H1 (cell line): ENCODE data around the gene DHRS7B. TPM values are rescaled to one million over a fixed set of nuclear protein-coding genes. Genes with fewer than 3 reads are reported as not detected.

Source experiments
- CTCF ChIA-PET: fragments of 300-600 bp; sonication (Branson Sonifier 250); formaldehyde crosslinking; loops from one replicate; lab custom pipeline; 2021; ENCODE audit not compliant: partially characterized antibody; lab: Charles Lee
- POLR2A ChIA-PET: fragments of 300-600 bp; sonication (Branson Sonifier 250); formaldehyde crosslinking; loops from one replicate; lab custom pipeline; 2021; ENCODE audit warnings: inconsistent platforms; ENCODE audit not compliant: partially characterized antibody; lab: Charles Lee
- DNase-seq, 2 experiments: peaks; one replicate each; pipeline versions ENCODE4 v3.0.0 to v3.0.0-alpha.2; 2010 to 2022; ENCODE audit warnings: low spot score in 2 of 2, low read depth in 1 of 2, mixed read lengths in 1 of 2
- FAIRE-seq: peaks from 2 replicates; lab custom pipeline; 2011; peaks lifted over from hg19 to GRCh38; lab: Jason Lieb, UNC
- H2AFZ ChIP-seq: 2 replicates; pipeline ENCODE4 v1.8.1; 2012; ENCODE audit warnings: low read length, inconsistent platforms
- H2AK5ac ChIP-seq: 2 replicates; pipeline ENCODE4 v1.6.1; 2013; ENCODE audit warnings: low read depth, low read length
- H2BK120ac ChIP-seq: replicated peaks from 2 replicates; pipeline ENCODE3; 2013; ENCODE audit warnings: low read depth, low read length, inconsistent platforms
- H2BK12ac ChIP-seq: 2 replicates; pipeline ENCODE4 v1.6.1; 2013; ENCODE audit warnings: low read depth, low read length
- H2BK15ac ChIP-seq: 2 replicates; pipeline ENCODE4 v1.6.1; 2013; ENCODE audit warnings: low read length
- H2BK20ac ChIP-seq: 2 replicates; pipeline ENCODE4 v1.6.1; 2013; ENCODE audit warnings: low read length
- H2BK5ac ChIP-seq: 2 replicates; pipeline ENCODE4 v1.6.1; 2013; ENCODE audit warnings: low read depth, low read length
- H3K14ac ChIP-seq: 2 replicates; pipeline ENCODE4 v1.6.1; 2013; ENCODE audit warnings: inconsistent platforms; ENCODE audit not compliant: insufficient read length
- H3K18ac ChIP-seq: 2 replicates; pipeline ENCODE4 v1.6.1; 2013; ENCODE audit warnings: low read length; ENCODE audit errors: extremely low read depth
- H3K23ac ChIP-seq: 2 replicates; pipeline ENCODE4 v1.6.1; 2013; ENCODE audit warnings: inconsistent platforms; ENCODE audit not compliant: insufficient read length
- H3K23me2 ChIP-seq: 2 replicates; pipeline ENCODE4 v1.6.1; 2013; ENCODE audit warnings: low read depth, low read length
- H3K27ac ChIP-seq: 2 replicates; pipeline ENCODE4 v1.6.1; 2011; ENCODE audit warnings: low read depth, low read length, inconsistent platforms
- H3K27me3 ChIP-seq, 4 experiments: replicated peaks in 1 of 4; 1 replicate in 1 of 4; 2 replicates in 3 of 4; pipeline versions ENCODE4 v1.6.1 to v1.8.1; 2011 to 2013; ENCODE audit warnings: low read length in 3 of 4, mild to moderate bottlenecking in 3 of 4, inconsistent platforms in 2 of 4, mixed read lengths in 2 of 4, moderate library complexity in 1 of 4; ENCODE audit not compliant: control insufficient read depth in 3 of 4, insufficient read depth in 3 of 4; ENCODE audit errors: extremely low read depth in 1 of 4
- H3K36me3 ChIP-seq, 4 experiments: 2 replicates each; pipeline versions ENCODE4 v1.6.1 to v1.8.1; 2011 to 2013; ENCODE audit warnings: mild to moderate bottlenecking in 4 of 4, low read length in 3 of 4, moderate library complexity in 2 of 4, control low read depth in 1 of 4, inconsistent platforms in 1 of 4; ENCODE audit not compliant: insufficient read depth in 4 of 4, control insufficient read depth in 2 of 4
- H3K4ac ChIP-seq: replicated peaks from 2 replicates; pipeline ENCODE3; 2013; ENCODE audit warnings: low read length, low read depth, mixed read lengths, inconsistent platforms; ENCODE audit not compliant: insufficient read length
- H3K4me1 ChIP-seq, 4 experiments: replicated peaks in 1 of 4; 1 replicate in 1 of 4; 2 replicates in 3 of 4; pipeline versions ENCODE4 v1.6.1 to v1.8.1; 2011 to 2013; ENCODE audit warnings: low read length in 3 of 4, inconsistent platforms in 2 of 4, mixed read lengths in 1 of 4; ENCODE audit not compliant: insufficient read depth in 4 of 4, control insufficient read depth in 3 of 4
- H3K4me2 ChIP-seq, 2 experiments: 2 replicates each; pipeline versions ENCODE4 v1.6.1 to v1.8.1; 2011 to 2013; ENCODE audit warnings: low read depth in 2 of 2, low read length in 2 of 2, control low read depth in 1 of 2, inconsistent platforms in 1 of 2, mild to moderate bottlenecking in 1 of 2; ENCODE audit not compliant: insufficient read depth in 1 of 2
- H3K4me3 ChIP-seq, 4 experiments: fragments of 200-600, 300-600 bp in 1 of 4; sonication (generic), shearing (Covaris generic), sonication (Bioruptor Twin) in 1 of 4; 2 replicates each; pipeline versions ENCODE4 v1.5.1 to v1.8.1; 2011 to 2016; ENCODE audit warnings: low read length in 4 of 4, low read depth in 3 of 4, control low read depth in 2 of 4, inconsistent platforms in 2 of 4, mild to moderate bottlenecking in 2 of 4, mixed read lengths in 1 of 4, moderate library complexity in 1 of 4; ENCODE audit not compliant: insufficient read depth in 2 of 4; ENCODE audit errors: extremely low read depth in 1 of 4
- H3K56ac ChIP-seq: replicated peaks from 2 replicates; pipeline ENCODE3; 2013; ENCODE audit warnings: low read depth, mild to moderate bottlenecking, mixed read lengths, low read length, inconsistent platforms; ENCODE audit not compliant: insufficient read length
- H3K79me1 ChIP-seq: 2 replicates; pipeline ENCODE4 v1.6.1; 2013; ENCODE audit warnings: low read depth, low read length, control low read depth
- H3K79me2 ChIP-seq, 2 experiments: 2 replicates each; pipeline versions ENCODE4 v1.6.1 to v1.8.1; 2012 to 2013; ENCODE audit warnings: low read length in 2 of 2, mild to moderate bottlenecking in 2 of 2, inconsistent platforms in 1 of 2; ENCODE audit not compliant: insufficient read depth in 2 of 2, control insufficient read depth in 1 of 2
- H3K9ac ChIP-seq, 4 experiments: replicated peaks in 1 of 4; 1 replicate in 1 of 4; 2 replicates in 3 of 4; pipeline versions ENCODE4 v1.6.1 to v1.8.1; 2011 to 2013; ENCODE audit warnings: low read depth in 3 of 4, low read length in 3 of 4, control low read depth in 2 of 4, mild to moderate bottlenecking in 2 of 4, moderate library complexity in 2 of 4, inconsistent platforms in 1 of 4; ENCODE audit errors: extremely low read depth in 1 of 4
- H3K9me3 ChIP-seq, 2 experiments: 2 replicates each; pipeline versions ENCODE4 v1.6.1 to v1.8.1; 2012 to 2013; ENCODE audit warnings: mild to moderate bottlenecking in 2 of 2, moderate library complexity in 2 of 2, control low read depth in 1 of 2, inconsistent platforms in 1 of 2, low read depth in 1 of 2, low read length in 1 of 2, mixed read lengths in 1 of 2; ENCODE audit not compliant: insufficient read depth in 2 of 2
- H4K20me1 ChIP-seq, 2 experiments: replicated peaks in 1 of 2; 2 replicates each; pipeline versions ENCODE3 to v1.8.1; 2011 to 2013; ENCODE audit warnings: inconsistent platforms in 2 of 2, low read length in 2 of 2, mild to moderate bottlenecking in 1 of 2; ENCODE audit not compliant: insufficient read depth in 2 of 2, control insufficient read depth in 1 of 2
- H4K5ac ChIP-seq: 2 replicates; pipeline ENCODE4 v1.6.1; 2013; ENCODE audit warnings: low read length, low read depth, mixed read lengths, inconsistent platforms; ENCODE audit not compliant: insufficient read length
- H4K8ac ChIP-seq: 2 replicates; pipeline ENCODE4 v1.8.0; 2013; ENCODE audit warnings: mild to moderate bottlenecking, moderate library complexity, low read length, inconsistent platforms; ENCODE audit not compliant: insufficient read depth; ENCODE audit errors: extremely low read depth
- H4K91ac ChIP-seq: replicated peaks from 2 replicates; pipeline ENCODE3; 2013; ENCODE audit warnings: low read length, mixed read lengths, inconsistent platforms; ENCODE audit not compliant: insufficient read length
- CTCF ChIP-seq, 3 experiments: IDR thresholded peaks; 1 replicate in 2 of 3; 2 replicates in 1 of 3; pipeline versions ENCODE4 v1.5.1 to v1.6.1; 2011; ENCODE audit warnings: low read length in 3 of 3, mild to moderate bottlenecking in 3 of 3, inconsistent platforms in 2 of 3, low read depth in 1 of 3, moderate library complexity in 1 of 3; ENCODE audit not compliant: insufficient read depth in 1 of 3; ENCODE audit errors: control extremely low read depth in 1 of 3
- FOSL1 ChIP-seq: IDR thresholded peaks from 2 replicates; pipeline ENCODE4 v1.6.1; 2011; ENCODE audit warnings: mild to moderate bottlenecking, low read depth, low read length, moderate library complexity; ENCODE audit not compliant: insufficient read depth
- MAX ChIP-seq: IDR thresholded peaks from 2 replicates; pipeline ENCODE4 v1.6.1; 2012; ENCODE audit warnings: inconsistent platforms
- NANOG ChIP-seq: IDR thresholded peaks from 2 replicates; pipeline ENCODE4 v1.6.1; 2011; ENCODE audit warnings: low read length, low read depth, mild to moderate bottlenecking, inconsistent platforms; ENCODE audit not compliant: insufficient read depth, poor library complexity, severe bottlenecking
- WGBS, 2 experiments: shearing (Covaris generic) in 1 of 2; methylation state at CpG; one replicate each; pipeline versions ENCODE4 v1.1.6 to v1.1.7; 2013 to 2015; ENCODE audit warnings: low lambda C conversion rate in 2 of 2, mixed read lengths in 2 of 2, inconsistent platforms in 1 of 2, low coverage in 1 of 2, missing lambda C conversion rate in 1 of 2; ENCODE audit not compliant: insufficient replicate concordance in 2 of 2, insufficient coverage in 1 of 2, insufficient read length in 1 of 2; ENCODE audit errors: extremely low coverage in 1 of 2, missing lambda C conversion rate in 1 of 2; 5-methylcytosine and 5-hydroxymethylcytosine counted together
- polyA plus RNA-seq, 7 experiments: library from polyadenylated mRNA; depleted of rRNA in 3 of 7; stranded (reverse) in 5 of 7; unstranded in 2 of 7; fragments of >200 nt in 5 of 7; fragments of 200-250 nt in 2 of 7; gene quantifications; 1 replicate in 5 of 7; 2 replicates in 1 of 7; 4 replicates in 1 of 7; pipeline versions ENCODE4 v1.2.1 to v1.2.3, GENCODE V29; 2011 to 2013; ENCODE audit warnings: missing spikeins in 2 of 7, mixed read lengths in 2 of 7
- total RNA-seq: library from RNA; stranded (reverse); fragmentation: NEBNext Ultra II Directional; extraction: Animal tissue kit (Norgen Biotek cat#: 25700); gene quantifications from 2 replicates; pipeline ENCODE4 v1.2.1, GENCODE V29; 2021

Gene DHRS7B
- total and polyA plus RNA-seq, 2 of the 8 experiments (the other 6 are each of a cell fraction or from before 2014, with no cell fraction given) = 11.0 to 27.9 TPM

GRCh38 chr17:21215935-21216334, 89.2 kb downstream of the DHRS7B start:
- H3K36me3 ChIP-seq = peaks cover 0 to 6% (median 0%) of the 10 kb centered on the region in 4 experiments; a peak in 2 of 8 replicates
- H3K18ac ChIP-seq = no peak overlapping the region
- DNase-seq = no peak
- H3K23me2 ChIP-seq = peaks cover 8% of the 10 kb centered on the region
- no peak overlapping the region for H3K27ac ChIP-seq
- peaks cover 10% of the 10 kb centered on the region for H3K79me1 ChIP-seq
- 91% methylated on average over 6 of the region's 6 CpGs; no CpG with 5 or more reads in 1 of the 2 experiments for WGBS, 2 experiments
- ChIA-PET CTCF (no interaction called here), POLR2A (interaction anchor here (0.6 to 2.3 kb wide), 5 partner anchors 14 to 173 kb away, joined by 3 to 8 read pairs (median 3); partner anchors contain the start of gene USP22)
- H3K27me3 ChIP-seq = no peaks in the 10 kb centered on the region
- H2AFZ ChIP-seq = no peak overlapping the region
- H2BK15ac ChIP-seq = no peak overlapping the region
- H3K79me2 ChIP-seq = peaks cover 26 to 29% of the 10 kb centered on the region in 2 experiments
- H4K5ac ChIP-seq = no peak overlapping the region
- H3K4me2 ChIP-seq = peak overlapping the region in 1 of 2 experiments; percentile 89; a peak in 1 of 4 replicates
- H3K9me3 ChIP-seq = no peaks in the 10 kb centered on the region
- no peak overlapping the region for H3K23ac ChIP-seq
- H2BK12ac ChIP-seq = no peak overlapping the region
- H4K8ac ChIP-seq = no peak overlapping the region
- H2BK20ac ChIP-seq = no peak overlapping the region
- no peak overlapping the region for H3K4me3 ChIP-seq
- no peak overlapping the region for H2AK5ac ChIP-seq
- H2BK120ac ChIP-seq = no peak overlapping the region
- H2BK5ac ChIP-seq = no peak overlapping the region
- no peak overlapping the region for H3K4ac ChIP-seq
- peaks cover 0 to 14% (median 5%) of the 10 kb centered on the region in 4 experiments; a peak in 4 of 7 replicates for H3K4me1 ChIP-seq
- no peak overlapping the region for H3K14ac ChIP-seq
- no peak overlapping the region for H4K91ac ChIP-seq
- no peak for FAIRE-seq
- H3K9ac ChIP-seq = 0 out of 7 replicates have a peak overlapping the region, but pooled peaks of 1 of the 4 experiments have one; percentile 15
- no peak overlapping the region for H3K56ac ChIP-seq
- H4K20me1 ChIP-seq = peaks cover 17 to 19% of the 10 kb centered on the region in 2 experiments
- TF ChIP-seq CTCF (IDR thresholded peaks at IDR 0.05; ENCODE audit: control extremely low read depth in 1 of 3, insufficient read depth in 1 of 3, low read depth in 1 of 3, low read length in 3 of 3) = no peak
- TF ChIP-seq MAX = no peak
- no peak for TF ChIP-seq FOSL1
- no peak for TF ChIP-seq NANOG
